HG02885 (cell line): Measurements from ENCODE around the gene IDUA.

ENCODE experiments used
- ATAC-seq: cut with Tn5 transposase; IDR thresholded peaks from one replicate; pipeline ENCODE4 v1.9.1; 2021; ENCODE audit warnings: mild to moderate bottlenecking; ENCODE audit not compliant: unreplicated experiment, poor library complexity

Gene IDUA

GRCh38 chr4:955931-956381, 30.9 kb upstream of the IDUA start:
- ATAC-seq: no peak

GRCh38 chr4:956531-957230, 30.2 kb upstream of the IDUA start:
- no peak for ATAC-seq

GRCh38 chr4:957231-957580, 29.6 kb upstream of the IDUA start:
- no peak for ATAC-seq

GRCh38 chr4:957581-958313, 29.1 kb upstream of the IDUA start:
- ATAC-seq: no peak

- ATAC-seq: no peak
These were observed 28.6 kb upstream of the IDUA start for GRCh38 chr4:958314-958665.

GRCh38 chr4:958696-959337, 28.0 kb upstream of the IDUA start:
- no peak for ATAC-seq

GRCh38 chr4:959338-960139, 27.3 kb upstream of the IDUA start:
- no peak for ATAC-seq

- ATAC-seq: no peak
These were observed 26.7 kb upstream of the IDUA start for GRCh38 chr4:960140-960635.

- no peak for ATAC-seq
These were observed 26.1 kb upstream of the IDUA start for GRCh38 chr4:960636-961350.

GRCh38 chr4:961351-962230, 25.3 kb upstream of the IDUA start:
- ATAC-seq: no peak

GRCh38 chr4:962231-963208, 24.3 kb upstream of the IDUA start:
- no peak for ATAC-seq

- ATAC-seq: no peak
These were observed 23.3 kb upstream of the IDUA start for GRCh38 chr4:963276-964225.

- no peak for ATAC-seq
These were observed 22.4 kb upstream of the IDUA start for GRCh38 chr4:964346-965025.

GRCh38 chr4:965048-965765, 21.6 kb upstream of the IDUA start:
- ATAC-seq: no peak

- no peak for ATAC-seq
These were observed 21.1 kb upstream of the IDUA start for GRCh38 chr4:965766-966134.
